WERI-Rb-1 (cell line): Measurements from ENCODE around the gene IDH3G.

Experiments used
- DNase-seq: peaks from one replicate; pipeline ENCODE4 v3.0.0-alpha.2; 2020
- H3K27ac ChIP-seq: fragments of 250-450 bp; sonication (Bioruptor Pico); 2 replicates; pipeline ENCODE4 v1.5.1; 2020; ENCODE audit warnings: mild to moderate bottlenecking, moderate library complexity
- H3K27me3 ChIP-seq: fragments of 250-450 bp; sonication (Bioruptor Pico); 2 replicates; pipeline ENCODE4 v1.5.1; 2021; ENCODE audit warnings: mild to moderate bottlenecking, low read depth, moderate library complexity; ENCODE audit not compliant: insufficient read depth, severe bottlenecking
- H3K36me3 ChIP-seq: fragments of 250-450 bp; sonication (Bioruptor Pico); 2 replicates; pipeline ENCODE4 v1.5.1; 2020; ENCODE audit warnings: mild to moderate bottlenecking, moderate library complexity
- H3K4me3 ChIP-seq: 2 replicates; pipeline ENCODE4 v1.5.1; 2011; ENCODE audit warnings: low read depth, mild to moderate bottlenecking, control low read depth, low read length
- H3K9me3 ChIP-seq: fragments of 250-450 bp; sonication (Bioruptor Pico); 2 replicates; pipeline ENCODE4 v1.5.1; 2021; ENCODE audit warnings: mild to moderate bottlenecking, moderate library complexity; ENCODE audit not compliant: severe bottlenecking
- CTCF ChIP-seq: IDR thresholded peaks from 2 replicates; pipeline ENCODE4 v1.5.1; 2011; ENCODE audit warnings: low read depth, mild to moderate bottlenecking, control low read depth, inconsistent platforms, low read length

The IDH3G gene

DNA sequence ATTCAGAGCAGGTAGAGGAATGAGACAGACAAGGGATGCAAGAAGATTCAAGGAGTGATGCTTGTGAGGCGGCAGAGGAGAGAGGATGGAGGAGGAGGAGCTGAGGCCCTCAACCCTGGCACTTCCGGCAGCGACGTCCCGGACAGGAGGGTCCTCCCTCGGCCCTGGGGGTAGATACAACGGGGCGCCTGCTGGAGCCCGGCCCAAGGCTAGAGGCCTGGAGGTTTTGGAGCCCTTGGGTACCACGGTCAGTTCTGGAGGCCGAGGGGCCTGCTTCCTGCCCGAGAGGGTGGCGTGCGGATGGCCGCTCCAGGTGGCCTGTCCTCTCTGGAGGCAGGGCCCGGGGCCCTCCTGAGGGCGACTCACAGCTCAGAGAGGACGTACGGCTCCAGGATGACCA, 13.8 kb upstream of the IDH3G start:
- H3K9me3 ChIP-seq, result no peaks in the 10 kb centered on the region
- H3K36me3 ChIP-seq, result peaks cover 5% of the 10 kb centered on the region
- no peak overlapping the region for H3K27ac ChIP-seq
- no peak for DNase-seq
- peaks cover 26% of the 10 kb centered on the region for H3K27me3 ChIP-seq
- no peak overlapping the region for H3K4me3 ChIP-seq
- TF ChIP-seq CTCF, result no peak

GRCh38 chrX:153806999-153807575, 12.9 kb upstream of the IDH3G start:
- no peak for DNase-seq
- H3K27me3 ChIP-seq, result peaks cover 27% of the 10 kb centered on the region
- H3K4me3 ChIP-seq, result no peak overlapping the region
- TF ChIP-seq CTCF, result no peak
- H3K27ac ChIP-seq, result no peak overlapping the region
- no peaks in the 10 kb centered on the region for H3K9me3 ChIP-seq
- peaks cover 5% of the 10 kb centered on the region for H3K36me3 ChIP-seq

- Histone ChIP-seq H3K27me3 (peaks cover 27% of the 10 kb centered on the region), H3K4me3 (no peak overlapping the region), H3K9me3 (no peaks in the 10 kb centered on the region), H3K27ac (no peak overlapping the region), H3K36me3 (peaks cover 8% of the 10 kb centered on the region)
- TF ChIP-seq CTCF, result no peak
- DNase-seq, result no peak
Measured at GRCh38 chrX:153805436-153805835, 11.3 kb upstream of the IDH3G start.

GRCh38 chrX:153804621-153805020, 10.4 kb upstream of the IDH3G start:
- Histone ChIP-seq H3K36me3 (peaks cover 11% of the 10 kb centered on the region), H3K27me3 (peaks cover 27% of the 10 kb centered on the region), H3K27ac (no peak overlapping the region), H3K4me3 (no peak overlapping the region), H3K9me3 (no peaks in the 10 kb centered on the region)
- TF ChIP-seq CTCF, result no peak
- no peak for DNase-seq

- TF ChIP-seq CTCF, result no peak
- no peaks in the 10 kb centered on the region for H3K9me3 ChIP-seq
- peaks cover 27% of the 10 kb centered on the region for H3K27me3 ChIP-seq
- no peak for DNase-seq
- H3K4me3 ChIP-seq, result no peak overlapping the region
- H3K36me3 ChIP-seq, result peaks cover 16% of the 10 kb centered on the region
- H3K27ac ChIP-seq, result no peak overlapping the region
Measured at GRCh38 chrX:153804100-153804595, 10.0 kb upstream of the IDH3G start.
